NCI-H2029 (cell line): ENCODE data around the gene PDCD4.

ENCODE experiments used
- DNase-seq: peaks from one replicate; lab custom pipeline; 2025; lab: John Stamatoyannopoulos, UW

PDCD4 gene

DNA sequence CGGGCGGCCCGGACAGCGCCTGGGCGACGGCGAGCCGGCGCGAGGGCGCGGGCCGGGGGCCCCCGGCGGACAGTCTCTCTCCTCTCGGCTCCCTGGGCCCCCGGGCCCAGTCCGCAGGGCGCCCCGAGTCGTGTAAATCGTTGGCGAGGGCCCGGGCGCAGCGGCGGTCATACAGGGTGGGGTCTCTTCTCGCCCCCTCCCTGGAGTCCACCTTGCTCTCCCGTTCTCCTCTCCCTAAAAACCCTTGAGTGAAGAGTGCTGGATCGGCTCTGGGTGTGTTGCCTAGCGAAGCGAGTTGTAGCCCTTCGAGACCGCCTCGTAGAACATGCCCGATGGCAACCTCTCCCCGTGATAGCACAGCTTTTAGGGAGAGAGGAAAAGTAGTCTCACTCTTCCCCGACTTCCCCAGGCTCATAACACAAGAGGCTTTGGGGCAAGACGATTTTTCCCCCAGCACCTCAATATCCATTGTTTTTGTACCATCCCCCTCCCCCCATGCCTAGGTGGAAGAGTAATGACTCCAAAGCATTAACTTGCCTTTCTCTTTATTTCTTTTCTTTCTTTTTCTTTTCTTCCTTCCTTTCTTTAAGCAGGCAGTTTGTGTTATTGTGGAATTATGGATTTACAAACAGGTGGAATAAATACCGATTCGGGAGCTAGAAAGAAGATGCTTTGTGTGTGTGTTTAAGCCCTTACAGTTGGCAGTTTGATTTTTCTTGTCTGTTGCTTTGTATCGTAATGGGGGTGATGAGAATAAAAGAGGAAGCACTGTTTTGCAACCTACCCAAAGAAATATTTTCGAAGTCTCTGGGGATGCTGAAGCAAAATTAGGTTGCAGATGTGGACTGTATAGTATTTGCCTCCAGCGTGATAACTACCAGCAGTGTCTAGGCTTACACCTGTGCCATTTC is 48.5 kb downstream of the PDCD4 start:
- no peak for DNase-seq

DNA sequence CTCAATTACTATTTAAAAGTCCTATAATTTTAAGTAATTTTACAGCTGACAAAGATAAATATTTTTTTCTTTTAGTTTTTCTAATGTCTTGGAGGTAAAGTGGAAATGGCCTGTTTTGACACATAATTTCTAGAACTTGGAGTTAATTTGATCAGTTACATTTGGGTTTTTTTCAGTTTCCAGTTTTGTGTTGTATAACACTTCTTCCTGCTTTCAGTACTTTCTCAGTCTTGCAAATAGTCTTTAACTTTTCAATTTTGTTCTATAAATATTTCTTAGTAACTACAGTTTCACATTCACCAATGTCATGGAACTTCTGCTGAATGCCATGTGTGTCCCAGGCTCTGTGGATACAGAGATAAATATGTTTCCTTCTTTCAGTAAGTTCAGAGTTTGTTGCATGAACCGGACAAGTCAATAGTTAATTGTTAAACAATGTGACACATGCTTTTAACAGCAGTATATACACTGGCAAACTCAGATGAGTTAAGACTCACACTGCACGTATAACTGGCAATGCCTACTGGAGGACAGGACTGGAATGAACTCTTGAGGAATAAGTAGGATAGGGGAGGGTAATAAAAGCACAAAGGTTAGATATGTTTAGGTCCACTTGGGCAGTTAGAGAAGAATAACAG is 52.2 kb downstream of the PDCD4 start:
- DNase-seq: no peak

DNA sequence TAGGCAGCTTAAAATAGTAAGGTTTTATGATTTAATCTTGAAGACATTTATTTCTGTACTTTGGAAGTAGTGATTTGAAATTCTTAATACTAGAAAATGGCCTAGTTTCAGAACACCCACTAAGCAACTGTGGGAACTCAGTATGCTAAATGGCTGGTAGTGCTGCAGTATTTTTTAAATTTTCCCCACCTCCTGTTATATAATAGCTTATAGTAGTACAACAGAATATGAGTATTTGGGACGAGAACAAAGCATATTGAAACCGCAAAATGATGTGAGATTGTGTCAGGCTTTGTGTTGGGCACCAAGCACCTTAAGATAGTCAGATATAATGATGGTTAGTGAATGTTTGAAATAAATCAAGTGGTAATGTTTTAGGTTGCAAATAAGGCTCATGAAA is 55.7 kb downstream of the PDCD4 start:
- no peak for DNase-seq

DNA sequence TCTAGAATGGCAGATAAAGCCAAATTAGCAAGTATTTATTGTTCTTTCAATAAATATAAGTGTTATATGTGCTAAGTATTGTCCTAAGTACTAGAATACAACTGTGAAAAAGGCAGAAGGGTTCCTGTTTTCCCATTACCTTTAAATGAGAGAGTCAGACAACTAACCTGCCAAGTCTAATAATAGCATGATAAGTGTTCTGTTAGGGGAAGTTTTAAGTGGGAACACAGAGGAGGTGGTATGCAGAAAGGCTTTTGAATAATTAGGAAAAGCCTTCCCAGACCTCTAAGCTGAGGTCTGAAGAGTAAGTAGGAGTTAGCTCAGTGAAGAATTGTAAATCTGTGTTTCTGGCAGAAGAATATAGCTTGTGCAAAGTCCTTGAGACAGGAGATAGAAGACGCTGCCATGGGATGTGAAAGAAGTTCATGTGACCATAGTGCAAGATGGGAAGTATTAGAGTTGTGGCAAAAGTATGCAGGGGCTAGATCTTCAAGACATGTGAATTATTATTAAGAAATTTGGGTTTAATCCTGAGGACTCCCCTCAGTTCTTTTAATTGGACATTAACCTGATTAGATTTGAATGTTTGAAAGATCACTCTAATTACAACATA is 60.1 kb downstream of the PDCD4 start:
- DNase-seq: no peak

DNA sequence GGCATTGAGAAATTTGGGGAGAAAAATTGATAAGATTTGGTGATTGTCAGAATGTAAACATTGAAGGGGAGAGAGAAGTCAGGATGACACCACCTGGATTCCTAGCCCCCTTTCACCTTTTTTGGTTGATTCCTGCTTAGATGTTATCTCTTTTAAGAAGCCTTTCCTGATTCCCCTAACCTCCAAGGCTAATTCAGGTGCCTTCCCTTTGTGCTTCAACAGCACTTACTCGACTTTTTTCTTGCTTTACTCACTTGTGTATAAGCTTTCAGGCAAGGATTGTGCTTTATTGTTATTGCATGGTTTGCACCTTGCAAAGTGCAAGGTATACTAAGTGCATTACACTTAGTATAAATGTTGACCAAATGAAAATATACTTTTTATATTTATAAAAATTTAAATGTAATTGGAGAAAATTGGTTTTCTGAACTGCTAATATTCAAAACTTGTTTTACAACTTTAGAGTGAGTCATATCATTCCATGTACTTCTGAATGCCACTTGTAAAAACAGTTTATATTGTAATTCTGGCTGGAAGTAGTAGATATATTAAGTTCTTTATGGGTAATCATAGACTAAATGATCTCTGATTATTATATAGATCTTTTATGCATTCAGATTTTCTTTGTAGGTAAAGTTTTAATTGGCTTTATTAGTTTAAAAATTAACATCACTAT is 60.9 kb downstream of the PDCD4 start:
- DNase-seq: no peak

DNA sequence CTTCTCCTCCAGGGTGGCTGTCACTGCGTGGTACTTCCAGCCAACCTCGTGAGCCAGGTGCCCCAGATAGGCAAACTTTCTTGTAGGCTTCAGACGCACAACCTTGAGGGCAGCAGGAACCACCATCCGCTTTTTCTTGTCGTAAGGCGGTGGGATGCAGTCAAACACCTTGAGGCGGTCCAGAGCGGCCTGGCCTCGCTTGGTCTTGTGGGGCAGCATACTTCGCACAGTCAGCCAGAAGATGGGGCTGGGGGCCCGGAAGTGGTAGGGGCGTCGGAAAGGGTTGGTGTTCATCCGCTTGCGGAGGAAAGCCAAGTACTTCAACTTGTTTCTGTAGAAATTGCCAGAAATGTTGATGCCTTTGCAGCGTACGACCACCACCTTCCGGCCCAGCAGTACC is 65.0 kb downstream of the PDCD4 start:
- no peak for DNase-seq

DNA sequence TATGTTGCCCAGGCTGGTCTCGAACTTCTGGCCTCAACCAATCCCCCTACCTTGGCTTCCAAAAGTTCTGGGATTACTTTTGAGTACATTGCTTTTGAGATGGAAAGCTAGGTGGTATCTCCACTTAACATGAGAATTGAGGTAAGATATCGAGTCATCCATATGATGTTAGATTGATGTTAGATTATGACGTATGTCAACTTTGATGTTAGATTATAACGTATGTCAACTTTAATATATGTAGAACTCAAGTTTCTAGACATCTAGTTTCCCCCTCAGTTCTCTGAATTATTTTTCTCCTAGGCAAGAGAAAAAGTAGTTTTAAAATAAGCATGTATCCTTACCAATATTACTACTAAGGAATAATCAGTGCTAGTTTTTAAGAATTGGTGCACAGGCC is 67.7 kb downstream of the PDCD4 start:
- DNase-seq: no peak

DNA sequence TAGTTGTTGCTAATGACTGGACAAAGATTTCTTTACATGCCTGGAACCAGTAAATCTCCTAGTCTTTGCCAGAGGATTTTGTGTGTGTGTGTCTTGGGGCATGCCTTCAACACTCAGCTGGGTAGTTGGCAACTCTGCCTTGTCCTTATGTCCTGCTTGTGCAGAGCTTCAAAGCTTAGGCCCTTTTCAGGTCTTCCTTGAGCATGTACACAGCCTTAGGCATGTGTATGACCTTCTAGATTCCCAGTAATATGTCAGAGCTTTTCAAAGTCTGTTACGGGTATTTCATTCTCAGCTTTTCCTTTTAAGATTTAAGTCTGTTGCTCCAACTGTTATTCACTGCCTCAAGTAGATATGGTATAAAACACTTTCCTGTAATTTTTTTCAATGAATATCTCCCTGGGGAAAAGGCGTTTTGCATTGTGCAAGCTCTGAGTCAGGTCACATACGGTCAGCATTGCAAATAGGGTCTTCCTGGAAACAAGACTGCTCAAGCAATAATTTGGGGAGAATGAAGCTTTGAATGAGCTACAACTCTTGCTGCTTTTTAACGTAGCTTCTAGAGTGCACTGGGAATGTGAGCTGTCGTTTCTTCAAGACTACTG is 73.2 kb downstream of the PDCD4 start:
- no peak for DNase-seq

DNA sequence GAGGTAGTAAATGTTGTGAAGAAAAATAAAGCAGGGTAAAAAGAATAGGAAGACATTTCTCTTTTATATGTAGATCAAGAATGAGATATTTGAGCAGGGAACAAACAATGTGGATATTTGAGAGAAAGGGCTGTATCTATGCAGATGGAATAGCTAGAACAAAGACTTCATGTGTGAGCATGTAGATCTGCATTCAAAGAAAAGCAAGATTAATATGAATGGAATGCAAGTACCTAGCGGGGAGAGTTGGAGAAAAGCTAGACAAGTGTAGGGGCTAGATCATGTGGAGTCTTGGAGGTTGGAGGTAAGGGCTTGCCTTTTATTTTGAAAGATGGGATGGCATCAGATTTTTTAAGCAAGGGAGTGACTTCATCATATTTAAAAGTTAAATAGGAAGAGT is 74.8 kb downstream of the PDCD4 start:
- DNase-seq: no peak

DNA sequence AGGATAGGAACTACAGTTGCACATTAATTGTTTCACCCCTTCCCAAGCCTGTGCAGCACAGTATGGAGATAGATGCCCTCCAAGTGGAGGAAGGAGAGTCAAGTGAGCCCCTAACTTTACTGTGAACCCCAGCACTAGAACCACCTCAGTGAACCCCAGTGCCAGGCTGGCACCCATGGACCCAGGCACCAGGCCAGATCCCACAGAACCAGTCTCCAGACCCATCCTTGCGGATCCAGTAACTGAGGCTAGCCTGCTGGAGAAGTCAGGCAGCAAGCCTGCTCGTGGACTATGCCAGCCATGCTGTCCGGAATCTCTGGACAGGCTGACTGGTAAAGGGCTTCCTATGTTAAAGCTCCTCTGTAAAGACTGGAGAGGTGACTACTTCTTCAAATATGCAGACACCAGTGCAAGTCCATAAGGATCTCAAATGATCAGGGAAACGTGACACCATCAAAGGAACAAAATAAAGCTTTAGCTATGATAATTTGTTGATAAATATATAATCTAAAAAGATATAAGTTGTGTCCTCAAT is 75.4 kb downstream of the PDCD4 start:
- no peak for DNase-seq
